Measurements from ENCODE around the gene RNASE4.
A peak's percentile ranks its signal among the peaks of the same experiment; 100 is the strongest.

DNA sequence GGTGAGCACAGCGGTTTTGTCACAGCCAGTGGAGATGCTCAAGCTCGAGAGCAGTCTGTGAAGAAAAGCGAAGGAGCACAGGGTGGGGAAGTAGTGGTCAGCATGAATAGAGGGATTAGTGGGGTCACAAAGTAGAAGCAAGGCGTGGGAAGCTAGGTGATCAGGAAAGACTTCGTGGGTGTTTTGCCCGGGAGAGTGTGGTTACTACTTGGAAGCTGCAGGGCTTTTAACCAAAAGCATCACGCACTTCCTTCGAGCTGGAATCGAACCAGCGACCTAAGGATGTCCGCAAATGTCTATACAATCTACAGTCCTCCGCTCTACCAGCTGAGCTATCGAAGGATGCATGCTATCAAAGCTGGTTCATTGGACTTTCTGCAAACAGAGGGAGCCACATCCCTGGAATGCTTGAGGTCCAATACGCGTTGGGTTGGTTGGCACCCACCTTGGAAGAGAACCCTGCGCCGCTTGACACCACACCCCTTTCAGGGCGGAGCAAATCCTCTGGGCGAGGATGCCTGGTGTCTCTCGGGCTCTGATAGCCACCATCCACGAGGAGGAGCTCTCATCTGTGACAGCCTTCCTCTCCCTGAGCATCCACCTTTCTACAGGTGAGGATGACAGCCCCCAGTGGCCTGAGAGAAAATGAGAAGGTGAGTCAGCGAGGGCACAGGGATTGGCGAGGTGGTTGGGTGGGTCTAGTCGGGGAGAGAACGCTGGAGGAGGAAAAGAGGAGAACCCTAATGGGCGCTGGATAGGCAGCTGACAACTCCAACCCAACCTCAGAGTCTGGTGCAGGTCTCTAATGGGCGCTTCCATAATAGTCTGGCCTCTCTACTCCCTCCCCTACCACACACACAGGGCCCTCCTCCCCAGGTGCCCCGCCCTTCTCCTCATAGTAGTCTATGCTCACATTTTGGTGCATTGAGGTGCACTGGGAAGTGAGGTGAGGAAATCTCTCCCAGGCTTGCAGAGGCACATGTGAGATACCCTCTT lies 26.8 kb upstream of the RNASE4 start:
- TF ChIP-seq POLR2A (IDR thresholded peaks at IDR 0.05) (no peak), CTCF (IDR thresholded peaks at IDR 0.05) (peak in 1 of 7 experiments; percentile 16)
